T-helper 2 cell treated with Interferon-gamma antibody and Interleukin-4, amounts not matched to agents 5 μg/mL and 100 μg/mL, for 36 hours (primary cell): ENCODE results near the gene GSDME.
A peak's percentile ranks its signal among the peaks of the same experiment; 100 is the strongest.

Experiments used
- DNase-seq: peaks from one replicate; pipeline ENCODE4 v3.0.0; 2021; ENCODE audit warnings: low spot score
- H3K27ac Mint-ChIP-seq: one replicate; pipeline ENCODE4 v1.8.0; 2021; ENCODE audit warnings: mild to moderate bottlenecking, mixed read lengths
- H3K27me3 Mint-ChIP-seq: one replicate; pipeline ENCODE4 v1.8.0; 2021; ENCODE audit warnings: low read depth, mixed read lengths
- H3K36me3 Mint-ChIP-seq: one replicate; pipeline ENCODE4 v1.8.0; 2021; ENCODE audit warnings: low read depth, mixed read lengths
- H3K4me1 Mint-ChIP-seq: one replicate; pipeline ENCODE4 v1.8.0; 2021; ENCODE audit warnings: low read depth, mixed read lengths
- H3K4me3 Mint-ChIP-seq: one replicate; pipeline ENCODE4 v1.8.0; 2022; ENCODE audit warnings: mild to moderate bottlenecking, moderate library complexity, mixed read lengths
- H3K9me3 Mint-ChIP-seq: one replicate; pipeline ENCODE4 v1.8.0; 2021; ENCODE audit warnings: mixed read lengths

Gene GSDME

GRCh38 chr7:24786941-24787340, 29.7 kb upstream of the GSDME start:
- Mint-ChIP-seq H3K4me1 (peaks cover 2% of the 10 kb centered on the region), H3K4me3 (no peak overlapping the region), H3K9me3 (peaks cover 9% of the 10 kb centered on the region), H3K27ac (no peak overlapping the region), H3K27me3 (no peaks in the 10 kb centered on the region), H3K36me3 (peaks cover 24% of the 10 kb centered on the region)
- DNase-seq: peak; percentile 31

- Mint-ChIP-seq H3K9me3 (peaks cover 9% of the 10 kb centered on the region), H3K36me3 (peaks cover 24% of the 10 kb centered on the region), H3K4me3 (no peak overlapping the region), H3K27me3 (no peaks in the 10 kb centered on the region), H3K27ac (no peak overlapping the region), H3K4me1 (peaks cover 2% of the 10 kb centered on the region)
- DNase-seq: no peak
Measured at GRCh38 chr7:24786306-24786705, 29.0 kb upstream of the GSDME start.

DNA sequence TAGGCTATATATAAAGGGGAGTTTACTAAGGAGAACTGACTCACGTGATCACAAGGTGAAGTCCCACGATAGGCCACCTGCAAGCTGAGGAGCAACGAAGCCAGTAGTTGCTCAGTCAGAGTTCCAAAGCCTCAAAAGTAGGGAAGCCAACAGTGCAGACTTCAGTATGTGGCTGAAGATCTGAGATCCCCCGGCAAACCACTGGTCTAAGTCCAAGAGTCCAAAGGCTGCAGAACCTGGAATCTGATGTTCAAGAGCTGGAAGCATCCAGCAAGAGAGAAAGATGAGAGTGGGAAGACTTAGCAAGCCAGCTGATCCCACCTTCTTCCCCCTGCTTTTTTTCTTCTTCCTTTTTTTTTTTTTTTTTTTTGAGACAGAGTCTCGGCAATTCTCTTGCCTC, 27.0 kb upstream of the GSDME start:
- H3K27me3 Mint-ChIP-seq: no peaks in the 10 kb centered on the region
- H3K9me3 Mint-ChIP-seq: peaks cover 9% of the 10 kb centered on the region
- no peak overlapping the region for H3K27ac Mint-ChIP-seq
- DNase-seq: no peak
- no peaks in the 10 kb centered on the region for H3K4me1 Mint-ChIP-seq
- H3K36me3 Mint-ChIP-seq: peaks cover 24% of the 10 kb centered on the region
- no peak overlapping the region for H3K4me3 Mint-ChIP-seq

- no peak for DNase-seq
- Mint-ChIP-seq H3K27me3 (no peaks in the 10 kb centered on the region), H3K4me1 (peaks cover 3% of the 10 kb centered on the region), H3K27ac (no peak overlapping the region), H3K36me3 (peaks cover 24% of the 10 kb centered on the region), H3K9me3 (peaks cover 9% of the 10 kb centered on the region), H3K4me3 (no peak overlapping the region)
Measured at GRCh38 chr7:24783698-24784097, 26.4 kb upstream of the GSDME start.

- peaks cover 3% of the 10 kb centered on the region for H3K4me1 Mint-ChIP-seq
- peaks cover 21% of the 10 kb centered on the region for H3K36me3 Mint-ChIP-seq
- DNase-seq: no peak
- no peaks in the 10 kb centered on the region for H3K27me3 Mint-ChIP-seq
- no peak overlapping the region for H3K27ac Mint-ChIP-seq
- H3K4me3 Mint-ChIP-seq: no peak overlapping the region
- peaks cover 9% of the 10 kb centered on the region for H3K9me3 Mint-ChIP-seq
Measured at GRCh38 chr7:24781106-24781505, 23.8 kb upstream of the GSDME start.

GRCh38 chr7:24779283-24779655, 22.0 kb upstream of the GSDME start:
- no peak for DNase-seq
- Mint-ChIP-seq H3K27me3 (no peaks in the 10 kb centered on the region), H3K27ac (no peak overlapping the region), H3K4me1 (peaks cover 3% of the 10 kb centered on the region), H3K4me3 (no peak overlapping the region), H3K9me3 (peaks cover 9% of the 10 kb centered on the region), H3K36me3 (peaks cover 17% of the 10 kb centered on the region)

DNA sequence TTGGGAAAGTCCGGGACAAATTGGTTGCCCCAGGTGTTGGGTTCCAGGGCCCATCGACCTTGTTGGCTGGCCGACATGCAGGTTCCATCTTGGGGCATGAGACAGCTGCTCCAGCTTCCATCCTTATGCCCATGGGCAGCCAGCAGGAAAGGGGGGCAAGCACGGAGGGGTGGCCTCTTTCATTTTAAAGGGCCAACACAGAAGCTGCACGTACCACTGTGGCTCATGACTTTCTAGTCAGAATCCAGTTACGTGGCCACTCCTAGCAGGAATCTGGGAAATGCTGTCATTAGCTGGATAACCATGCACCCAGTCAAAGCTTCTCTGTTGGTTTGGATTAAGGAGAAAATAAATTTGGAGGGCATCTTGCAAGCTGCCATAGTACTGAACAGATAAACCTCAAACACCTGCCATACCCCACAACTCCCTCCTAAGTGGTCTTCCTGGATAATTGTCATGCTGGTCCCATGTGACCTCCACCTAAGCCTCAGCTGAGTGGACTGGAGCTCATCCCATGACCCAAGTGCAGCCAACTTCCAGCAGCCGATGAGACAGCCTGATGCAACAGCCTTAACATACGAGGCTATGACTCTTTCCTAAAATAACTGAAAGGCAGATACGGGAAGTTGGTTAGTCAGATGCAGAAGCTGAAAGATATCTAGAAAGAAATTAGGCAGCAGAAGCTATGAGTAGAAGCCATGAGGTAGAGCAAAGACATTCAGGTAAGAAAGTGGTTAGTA, 21.4 kb upstream of the GSDME start:
- Mint-ChIP-seq H3K27me3 (no peaks in the 10 kb centered on the region), H3K36me3 (peaks cover 11% of the 10 kb centered on the region), H3K9me3 (peaks cover 5% of the 10 kb centered on the region), H3K4me1 (peaks cover 6% of the 10 kb centered on the region), H3K4me3 (no peak overlapping the region), H3K27ac (no peak overlapping the region)
- DNase-seq: no peak

- Mint-ChIP-seq H3K36me3 (peaks cover 3% of the 10 kb centered on the region), H3K4me1 (peaks cover 9% of the 10 kb centered on the region), H3K27me3 (no peaks in the 10 kb centered on the region), H3K4me3 (no peak overlapping the region), H3K27ac (no peak overlapping the region), H3K9me3 (no peaks in the 10 kb centered on the region)
- no peak for DNase-seq
Measured at GRCh38 chr7:24777806-24778205, 20.5 kb upstream of the GSDME start.

GRCh38 chr7:24773646-24774045, 16.4 kb upstream of the GSDME start:
- peaks cover 19% of the 10 kb centered on the region for H3K4me1 Mint-ChIP-seq
- H3K27ac Mint-ChIP-seq: no peak overlapping the region
- H3K36me3 Mint-ChIP-seq: peaks cover 8% of the 10 kb centered on the region
- peaks cover 13% of the 10 kb centered on the region for H3K9me3 Mint-ChIP-seq
- peaks cover 2% of the 10 kb centered on the region for H3K27me3 Mint-ChIP-seq
- no peak overlapping the region for H3K4me3 Mint-ChIP-seq
- DNase-seq: no peak

DNA sequence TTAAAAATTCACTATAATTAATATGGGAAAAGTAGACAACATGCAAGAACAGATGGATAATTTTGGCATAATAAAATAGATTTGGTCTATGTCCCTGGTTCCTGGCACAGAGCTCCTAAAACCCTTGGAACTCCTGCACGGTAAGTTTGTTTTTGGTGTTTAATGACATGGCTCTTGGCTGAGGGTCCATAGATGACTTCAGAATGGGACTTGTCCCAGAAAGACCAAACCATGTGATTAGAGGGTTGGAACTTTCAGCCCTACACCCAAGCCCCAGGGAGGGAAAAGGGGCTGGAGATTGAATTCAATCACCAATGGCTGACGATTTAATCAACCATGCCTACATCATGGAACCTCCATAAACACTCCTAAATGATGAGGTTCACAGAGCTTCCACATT, 12.6 kb upstream of the GSDME start:
- peaks cover 8% of the 10 kb centered on the region for H3K36me3 Mint-ChIP-seq
- no peak overlapping the region for H3K4me3 Mint-ChIP-seq
- DNase-seq: no peak
- H3K4me1 Mint-ChIP-seq: peaks cover 25% of the 10 kb centered on the region
- H3K27me3 Mint-ChIP-seq: peaks cover 22% of the 10 kb centered on the region
- H3K27ac Mint-ChIP-seq: no peak overlapping the region
- peaks cover 13% of the 10 kb centered on the region for H3K9me3 Mint-ChIP-seq

DNA sequence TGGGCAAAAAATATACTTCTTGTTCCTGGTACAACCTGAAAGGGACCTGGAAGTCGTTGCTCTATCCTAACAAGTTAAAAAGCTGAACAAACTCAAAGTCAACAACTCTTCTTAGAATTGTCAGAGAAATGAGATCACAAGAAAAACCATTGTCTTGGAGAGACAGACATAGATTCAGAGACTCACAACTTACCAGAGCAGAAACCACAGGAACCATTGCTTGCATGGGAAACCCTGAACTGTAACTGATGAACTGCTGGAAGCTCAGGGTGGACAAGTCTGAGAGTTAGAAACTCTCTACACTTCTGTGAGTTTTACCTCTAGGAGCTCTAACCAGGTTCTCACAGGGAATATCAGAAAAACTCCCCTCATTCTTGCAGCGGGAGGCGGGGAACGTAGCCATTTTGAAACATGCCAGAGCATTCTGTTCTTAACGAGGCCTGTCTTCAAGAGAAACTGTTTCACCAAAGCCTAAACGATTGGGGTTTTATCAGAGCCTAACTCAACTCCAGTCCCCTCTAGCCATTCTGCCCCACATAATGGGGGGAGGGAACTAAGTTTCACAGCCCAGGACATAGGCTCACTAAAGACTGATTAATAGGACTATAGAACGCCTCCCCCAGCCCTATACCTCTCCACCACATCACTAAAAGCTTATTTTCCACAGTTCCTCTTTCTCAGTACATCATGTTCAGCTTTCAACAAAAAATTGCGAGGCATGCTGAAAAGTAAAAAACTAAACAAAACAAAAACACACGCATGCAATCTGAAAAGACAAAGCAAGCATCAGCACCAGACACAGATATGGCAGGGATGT, 12.0 kb upstream of the GSDME start:
- no peak for DNase-seq
- Mint-ChIP-seq H3K9me3 (peaks cover 13% of the 10 kb centered on the region), H3K4me3 (peak overlapping the region; percentile 48), H3K4me1 (peaks cover 25% of the 10 kb centered on the region), H3K36me3 (peaks cover 8% of the 10 kb centered on the region), H3K27ac (peak overlapping the region; percentile 61), H3K27me3 (peaks cover 27% of the 10 kb centered on the region)

- peaks cover 13% of the 10 kb centered on the region for H3K9me3 Mint-ChIP-seq
- H3K4me1 Mint-ChIP-seq: peaks cover 21% of the 10 kb centered on the region
- H3K27me3 Mint-ChIP-seq: peaks cover 36% of the 10 kb centered on the region
- H3K4me3 Mint-ChIP-seq: no peak overlapping the region
- H3K27ac Mint-ChIP-seq: no peak overlapping the region
- H3K36me3 Mint-ChIP-seq: peaks cover 8% of the 10 kb centered on the region
- no peak for DNase-seq
Measured at GRCh38 chr7:24767878-24768569, 10.8 kb upstream of the GSDME start.

GRCh38 chr7:24764972-24765744, 7.9 kb upstream of the GSDME start:
- peaks cover 16% of the 10 kb centered on the region for H3K4me1 Mint-ChIP-seq
- H3K4me3 Mint-ChIP-seq: no peak overlapping the region

More at GRCh38 chr7:24764972-24765744, 7.9 kb upstream of the GSDME start:
- H3K27me3 Mint-ChIP-seq: peaks cover 46% of the 10 kb centered on the region
- peaks cover under 1% of the 10 kb centered on the region for H3K36me3 Mint-ChIP-seq
- H3K27ac Mint-ChIP-seq: no peak overlapping the region
- no peak for DNase-seq
- peaks cover 2% of the 10 kb centered on the region for H3K9me3 Mint-ChIP-seq
